Measurements from ENCODE around the gene ARFRP1.

Gene ARFRP1, protein sequence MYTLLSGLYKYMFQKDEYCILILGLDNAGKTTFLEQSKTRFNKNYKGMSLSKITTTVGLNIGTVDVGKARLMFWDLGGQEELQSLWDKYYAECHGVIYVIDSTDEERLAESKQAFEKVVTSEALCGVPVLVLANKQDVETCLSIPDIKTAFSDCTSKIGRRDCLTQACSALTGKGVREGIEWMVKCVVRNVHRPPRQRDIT

DNA sequence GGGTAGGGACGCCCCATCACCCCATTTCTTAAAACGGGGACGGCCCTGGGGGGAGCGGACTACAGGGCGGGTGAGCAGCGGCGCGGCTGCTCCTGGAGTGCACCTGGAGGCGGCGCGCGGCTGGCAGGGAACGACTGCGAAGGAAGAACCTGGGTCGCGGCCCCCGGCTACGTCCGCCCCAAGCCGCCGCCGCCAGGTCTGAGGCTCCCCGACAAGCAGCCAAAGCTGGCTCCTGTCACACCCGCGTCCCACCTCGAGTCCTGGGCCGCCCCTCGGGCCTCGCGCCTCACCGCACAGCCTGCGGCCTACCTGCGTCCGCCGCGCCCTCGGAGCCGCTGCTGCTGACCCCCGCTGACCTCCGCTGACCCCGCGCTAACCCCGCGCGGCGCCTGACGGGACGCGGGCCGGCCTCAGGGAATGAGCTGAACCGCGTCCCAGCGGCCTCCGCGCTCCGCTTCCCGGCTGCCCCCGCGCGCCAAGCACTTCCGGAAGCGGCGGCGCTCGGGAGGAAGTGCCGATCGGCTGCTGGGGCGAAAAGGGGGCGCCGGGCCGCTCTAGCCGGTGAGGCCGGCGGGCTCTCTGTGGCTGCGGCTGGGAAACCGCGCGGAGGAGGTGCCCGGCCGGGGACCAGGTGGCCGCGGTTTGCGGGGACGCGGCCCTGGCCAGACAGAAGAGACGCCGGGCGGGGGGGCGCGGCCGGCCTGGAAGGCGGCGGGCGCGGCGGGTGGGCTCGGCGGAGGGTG is at the start of gene ARFRP1, which contains the start of gene ZGPAT:
ARFRP1 (minus strand) TSS at position 419 of the 743 bp plus-strand sequence. CDS start 885 bp downstream, outside the sequence.
ZGPAT (plus strand) TSS at position 482 of the 743 bp plus-strand sequence. CDS start 542 bp downstream, outside the sequence.
- H3F3A ChIP-seq (ENCODE audit: insufficient read depth) = 0 out of 2 replicates have a peak, but pooled peaks cover 4% of the 10 kb centered on the region
- no peaks in the 10 kb centered on the region for H3K9me3 ChIP-seq (ENCODE audit: insufficient read depth, low read length)
- no peaks in the 10 kb centered on the region for H3K9me2 ChIP-seq (replicated peaks; ENCODE audit: insufficient read depth, low read length)
- H3K79me2 ChIP-seq (ENCODE audit: insufficient read depth, low read length) = peaks cover 56% of the 10 kb centered on the region
- peak within 1 kb of the TSS; percentile 68 for H3K4me2 ChIP-seq (ENCODE audit: low read depth, low read length, poor library complexity, severe bottlenecking)
- peak within 1 kb of the TSS; percentile 79 for H3K4me3 ChIP-seq (ENCODE audit: insufficient read depth, low read length, poor library complexity, severe bottlenecking)
- H3K9ac ChIP-seq (ENCODE audit: low read length) = peak within 1 kb of the TSS; percentile 89
- no peaks in the 10 kb centered on the region for H3K27me3 ChIP-seq (ENCODE audit: low read length)
- peaks cover 15% of the 10 kb centered on the region for H3K36me3 ChIP-seq (ENCODE audit: low read length)
- H3K27ac ChIP-seq (ENCODE audit: low read depth, low read length) = peak within 1 kb of the TSS; percentile 38
- TF ChIP-seq EZH2phosphoT487 (conservative IDR thresholded peaks at IDR 0.05; ENCODE audit: low read length) = no peak
- TF ChIP-seq, protein P1, sequence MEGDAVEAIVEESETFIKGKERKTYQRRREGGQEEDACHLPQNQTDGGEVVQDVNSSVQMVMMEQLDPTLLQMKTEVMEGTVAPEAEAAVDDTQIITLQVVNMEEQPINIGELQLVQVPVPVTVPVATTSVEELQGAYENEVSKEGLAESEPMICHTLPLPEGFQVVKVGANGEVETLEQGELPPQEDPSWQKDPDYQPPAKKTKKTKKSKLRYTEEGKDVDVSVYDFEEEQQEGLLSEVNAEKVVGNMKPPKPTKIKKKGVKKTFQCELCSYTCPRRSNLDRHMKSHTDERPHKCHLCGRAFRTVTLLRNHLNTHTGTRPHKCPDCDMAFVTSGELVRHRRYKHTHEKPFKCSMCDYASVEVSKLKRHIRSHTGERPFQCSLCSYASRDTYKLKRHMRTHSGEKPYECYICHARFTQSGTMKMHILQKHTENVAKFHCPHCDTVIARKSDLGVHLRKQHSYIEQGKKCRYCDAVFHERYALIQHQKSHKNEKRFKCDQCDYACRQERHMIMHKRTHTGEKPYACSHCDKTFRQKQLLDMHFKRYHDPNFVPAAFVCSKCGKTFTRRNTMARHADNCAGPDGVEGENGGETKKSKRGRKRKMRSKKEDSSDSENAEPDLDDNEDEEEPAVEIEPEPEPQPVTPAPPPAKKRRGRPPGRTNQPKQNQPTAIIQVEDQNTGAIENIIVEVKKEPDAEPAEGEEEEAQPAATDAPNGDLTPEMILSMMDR (IDR thresholded peaks at IDR 0.05; ENCODE audit: insufficient read depth, low read length, poor library complexity, severe bottlenecking) = no peak
- 0 out of 2 replicates have a peak, but pooled peaks cover 4% of the 10 kb centered on the region for H4K20me1 ChIP-seq (ENCODE audit: low read depth, low read length)
- peak within 1 kb of the TSS; percentile 34 for H2AFZ ChIP-seq (ENCODE audit: low read depth, low read length, severe bottlenecking)

DNA sequence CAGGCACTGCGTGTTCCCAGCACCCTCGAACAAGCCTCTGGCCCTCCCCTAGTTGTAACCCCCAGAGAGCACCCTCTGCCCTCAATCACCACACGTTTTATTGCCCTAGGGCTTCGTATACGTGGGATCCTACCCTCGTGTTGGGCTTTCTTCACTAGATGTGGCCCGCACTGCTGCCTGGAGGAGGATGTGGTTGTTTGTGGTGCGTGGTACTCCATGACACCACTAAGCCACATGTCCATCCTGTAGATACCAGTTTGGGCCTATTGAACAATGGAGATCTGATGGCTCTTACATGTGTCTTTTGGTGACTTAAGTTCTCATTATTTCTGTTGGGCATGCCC is 48.8 kb upstream of the ARFRP1 start:
- no peak for TF ChIP-seq EZH2phosphoT487 (conservative IDR thresholded peaks at IDR 0.05; ENCODE audit: low read length)
- TF ChIP-seq, protein P1 (IDR thresholded peaks at IDR 0.05; ENCODE audit: insufficient read depth, low read length, poor library complexity, severe bottlenecking) = no peak
- Histone ChIP-seq H2AFZ (ENCODE audit: low read depth, low read length, severe bottlenecking) (no peak overlapping the region), H3F3A (ENCODE audit: insufficient read depth) (no peaks in the 10 kb centered on the region), H3K27me3 (ENCODE audit: low read length) (no peaks in the 10 kb centered on the region), H4K20me1 (ENCODE audit: low read depth, low read length) (no peaks in the 10 kb centered on the region), H3K9me2 (replicated peaks; ENCODE audit: insufficient read depth, low read length) (no peaks in the 10 kb centered on the region), H3K9me3 (ENCODE audit: insufficient read depth, low read length) (no peaks in the 10 kb centered on the region), H3K79me2 (ENCODE audit: insufficient read depth, low read length) (no peaks in the 10 kb centered on the region), H3K36me3 (ENCODE audit: low read length) (no peaks in the 10 kb centered on the region), H3K4me3 (ENCODE audit: insufficient read depth, low read length, poor library complexity, severe bottlenecking) (no peak overlapping the region), H3K4me2 (ENCODE audit: low read depth, low read length, poor library complexity, severe bottlenecking) (no peak overlapping the region), H3K27ac (ENCODE audit: low read depth, low read length) (no peak overlapping the region), H3K9ac (ENCODE audit: low read length) (no peak overlapping the region)

DNA sequence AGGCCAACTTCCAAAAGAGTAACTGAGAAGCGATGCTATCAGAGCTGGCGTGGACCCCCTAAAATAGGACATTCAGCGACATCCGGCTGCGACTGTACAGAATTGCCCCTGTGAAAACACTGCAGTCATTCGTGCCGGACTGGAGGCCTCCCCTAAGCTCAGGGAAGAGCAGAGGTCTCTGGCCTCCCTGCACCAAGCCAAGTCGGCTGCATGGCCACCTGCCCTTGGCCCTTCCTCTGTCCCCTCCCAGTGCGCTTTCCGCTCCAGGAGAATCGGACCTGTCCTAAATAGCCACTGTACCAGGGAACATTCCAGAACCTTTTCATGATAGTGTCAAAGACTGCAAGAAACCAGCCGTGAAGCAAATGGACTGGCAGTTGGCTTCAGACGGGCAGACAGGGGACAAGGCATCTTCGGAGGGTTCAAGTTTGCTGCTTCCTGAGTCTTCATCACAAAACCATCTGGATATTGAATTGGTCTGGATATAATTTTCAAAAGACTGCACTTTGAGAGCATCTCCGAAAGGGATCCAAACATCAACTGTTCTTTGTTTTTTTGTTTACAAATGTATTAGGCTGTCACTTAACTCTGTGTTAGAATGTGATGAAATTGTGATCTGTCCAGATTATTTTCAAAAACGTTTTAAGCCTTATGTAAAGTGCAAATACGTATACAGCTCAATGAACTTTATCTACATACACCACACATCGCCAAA is 48.3 kb upstream of the ARFRP1 start:
- Histone ChIP-seq H3K4me2 (ENCODE audit: low read depth, low read length, poor library complexity, severe bottlenecking) (no peak overlapping the region), H4K20me1 (ENCODE audit: low read depth, low read length) (no peaks in the 10 kb centered on the region)

More for the DNA sequence above, 48.3 kb upstream of the ARFRP1 start:
- H3K79me2 ChIP-seq (ENCODE audit: insufficient read depth, low read length) = no peaks in the 10 kb centered on the region
- H3K9me2 ChIP-seq (replicated peaks; ENCODE audit: insufficient read depth, low read length) = no peaks in the 10 kb centered on the region
- H3K27ac ChIP-seq (ENCODE audit: low read depth, low read length) = no peak overlapping the region
- TF ChIP-seq, protein P1 (IDR thresholded peaks at IDR 0.05; ENCODE audit: insufficient read depth, low read length, poor library complexity, severe bottlenecking) = no peak
- no peak for TF ChIP-seq EZH2phosphoT487 (conservative IDR thresholded peaks at IDR 0.05; ENCODE audit: low read length)
- no peaks in the 10 kb centered on the region for H3K9me3 ChIP-seq (ENCODE audit: insufficient read depth, low read length)
- no peak overlapping the region for H2AFZ ChIP-seq (ENCODE audit: low read depth, low read length, severe bottlenecking)
- H3K4me3 ChIP-seq (ENCODE audit: insufficient read depth, low read length, poor library complexity, severe bottlenecking) = no peak overlapping the region
- H3F3A ChIP-seq (ENCODE audit: insufficient read depth) = no peaks in the 10 kb centered on the region
- no peaks in the 10 kb centered on the region for H3K27me3 ChIP-seq (ENCODE audit: low read length)
- H3K36me3 ChIP-seq (ENCODE audit: low read length) = no peaks in the 10 kb centered on the region
- H3K9ac ChIP-seq (ENCODE audit: low read length) = no peak overlapping the region
